Thyroid gland (tissue), 4 donors: ENCODE data around the gene SLC27A4.

ENCODE experiments used
- POLR2A ChIP-seq, 2 donors: fragments of 450-650 bp; IDR thresholded peaks; one replicate each; pipeline ENCODE4 v1.6.1; 2017; ENCODE audit warnings: antibody characterized with exemption in 2 of 2, mild to moderate bottlenecking in 2 of 2, moderate library complexity in 1 of 2
- TF ChIP-seq, protein P1 (sequence below), 6 experiments: fragments of 200-600 bp in 3 of 6; fragments of 450-650 bp in 3 of 6; sonication (generic) in 3 of 6; IDR thresholded peaks; one replicate each; pipeline ENCODE4 v1.5.1; 2016 to 2019; ENCODE audit warnings: antibody characterized with exemption in 6 of 6, mild to moderate bottlenecking in 2 of 6, inconsistent platforms in 1 of 6, moderate library complexity in 1 of 6

DNA sequence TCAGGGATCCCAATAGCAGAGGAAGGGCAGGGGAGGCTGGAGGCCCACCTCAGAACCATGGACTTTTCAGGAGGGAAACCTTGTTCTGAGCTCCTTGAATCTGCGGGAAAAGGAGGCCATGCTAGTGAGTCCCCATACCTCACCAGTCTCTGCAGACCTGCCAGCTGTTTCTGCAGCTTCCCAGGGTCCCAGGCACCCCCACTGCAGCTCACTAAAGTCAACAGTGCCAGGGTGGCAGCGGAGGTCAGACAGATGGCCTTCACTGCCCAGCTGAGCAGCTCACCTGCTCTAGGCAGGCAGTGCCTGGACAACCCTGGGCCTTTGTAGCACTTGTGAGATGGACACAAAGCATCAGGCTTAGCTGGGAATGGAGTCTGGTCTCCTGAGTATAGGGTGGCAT is 4.4 kb upstream of the SLC27A4 start:
- TF ChIP-seq, protein P1, sequence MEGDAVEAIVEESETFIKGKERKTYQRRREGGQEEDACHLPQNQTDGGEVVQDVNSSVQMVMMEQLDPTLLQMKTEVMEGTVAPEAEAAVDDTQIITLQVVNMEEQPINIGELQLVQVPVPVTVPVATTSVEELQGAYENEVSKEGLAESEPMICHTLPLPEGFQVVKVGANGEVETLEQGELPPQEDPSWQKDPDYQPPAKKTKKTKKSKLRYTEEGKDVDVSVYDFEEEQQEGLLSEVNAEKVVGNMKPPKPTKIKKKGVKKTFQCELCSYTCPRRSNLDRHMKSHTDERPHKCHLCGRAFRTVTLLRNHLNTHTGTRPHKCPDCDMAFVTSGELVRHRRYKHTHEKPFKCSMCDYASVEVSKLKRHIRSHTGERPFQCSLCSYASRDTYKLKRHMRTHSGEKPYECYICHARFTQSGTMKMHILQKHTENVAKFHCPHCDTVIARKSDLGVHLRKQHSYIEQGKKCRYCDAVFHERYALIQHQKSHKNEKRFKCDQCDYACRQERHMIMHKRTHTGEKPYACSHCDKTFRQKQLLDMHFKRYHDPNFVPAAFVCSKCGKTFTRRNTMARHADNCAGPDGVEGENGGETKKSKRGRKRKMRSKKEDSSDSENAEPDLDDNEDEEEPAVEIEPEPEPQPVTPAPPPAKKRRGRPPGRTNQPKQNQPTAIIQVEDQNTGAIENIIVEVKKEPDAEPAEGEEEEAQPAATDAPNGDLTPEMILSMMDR (IDR thresholded peaks at IDR 0.05), result no peak
- TF ChIP-seq POLR2A (IDR thresholded peaks at IDR 0.05), result no peak
